KMS-11 (cell line): ENCODE measurements around the gene VTCN1.

Experiments used
- H2AFZ ChIP-seq: fragments of 200-600 bp; sonication (generic); 2 replicates; pipeline ENCODE4 v1.6.1; 2016; ENCODE audit warnings: antibody characterized with exemption, mixed run types, low read depth
- H3K27ac ChIP-seq: fragments of 200-600 bp; sonication (generic); 2 replicates; pipeline ENCODE4 v1.6.1; 2016; ENCODE audit warnings: mild to moderate bottlenecking, mixed run types
- H3K27me3 ChIP-seq: fragments of 200-600 bp; sonication (generic); 2 replicates; pipeline ENCODE4 v1.6.1; 2017; ENCODE audit warnings: mild to moderate bottlenecking, low read depth, mixed run types, moderate library complexity; ENCODE audit not compliant: insufficient read depth
- H3K36me3 ChIP-seq: fragments of 200-600 bp; sonication (generic); 2 replicates; pipeline ENCODE4 v1.6.1; 2017; ENCODE audit warnings: mild to moderate bottlenecking, mixed run types; ENCODE audit not compliant: insufficient read depth
- H3K4me1 ChIP-seq: fragments of 200-600 bp; sonication (generic); 2 replicates; pipeline ENCODE4 v1.6.1; 2016; ENCODE audit warnings: mild to moderate bottlenecking, low read depth, mixed run types; ENCODE audit not compliant: poor library complexity, severe bottlenecking
- H3K4me2 ChIP-seq: fragments of 200-600 bp; sonication (generic); 2 replicates; pipeline ENCODE4 v1.7.0; 2016; ENCODE audit warnings: mild to moderate bottlenecking, mixed run types
- H3K4me3 ChIP-seq: fragments of 200-600 bp; sonication (generic); IDR thresholded peaks from 2 replicates; pipeline ENCODE4 v1.6.1; 2017; ENCODE audit warnings: low read depth, low read length, mixed read lengths; ENCODE audit not compliant: insufficient read depth
- H3K79me2 ChIP-seq: fragments of 200-600 bp; sonication (generic); 2 replicates; pipeline ENCODE4 v1.6.1; 2016; ENCODE audit warnings: low read depth, mixed run types; ENCODE audit not compliant: insufficient read depth
- H3K9ac ChIP-seq: fragments of 200-600 bp; sonication (generic); 2 replicates; pipeline ENCODE4 v1.6.1; 2016; ENCODE audit warnings: mild to moderate bottlenecking, mixed run types
- H4K20me1 ChIP-seq: fragments of 200-600 bp; sonication (generic); 2 replicates; pipeline ENCODE4 v1.6.1; 2016; ENCODE audit warnings: mild to moderate bottlenecking, mixed run types; ENCODE audit not compliant: insufficient read depth
- CTCF ChIP-seq: fragments of 200-600 bp; sonication (generic); conservative IDR thresholded peaks from 2 replicates; pipeline ENCODE4 v1.6.1; 2017; ENCODE audit warnings: low read depth, mild to moderate bottlenecking, antibody characterized with exemption, low read length, moderate library complexity, mixed read lengths

The VTCN1 gene

DNA sequence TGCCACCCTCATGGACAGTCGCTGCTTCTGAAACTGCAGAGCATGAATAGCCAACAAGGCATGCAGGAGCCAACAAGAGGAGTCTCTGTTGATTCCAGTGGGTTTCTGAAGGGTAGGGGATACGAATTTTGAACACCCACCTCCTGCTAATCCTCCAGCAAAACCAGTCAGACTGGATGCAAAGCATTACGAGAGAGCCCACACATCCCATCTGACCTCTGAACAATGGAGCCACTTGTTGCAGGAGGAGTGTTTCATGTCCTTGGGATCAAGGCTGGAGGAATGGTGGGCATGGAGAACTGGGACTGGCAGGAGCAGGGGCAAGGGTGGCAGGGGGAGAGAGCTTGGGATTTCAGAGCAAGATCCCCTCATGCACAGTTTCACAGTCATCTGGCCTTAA is 1.6 kb downstream of the VTCN1 start:
- Histone ChIP-seq H3K4me3 (no peak overlapping the region), H3K27ac (no peak overlapping the region), H3K27me3 (no peaks in the 10 kb centered on the region), H3K4me2 (no peak overlapping the region), H4K20me1 (no peaks in the 10 kb centered on the region), H3K4me1 (no peaks in the 10 kb centered on the region), H2AFZ (no peak overlapping the region), H3K9ac (no peak overlapping the region), H3K79me2 (no peaks in the 10 kb centered on the region), H3K36me3 (no peaks in the 10 kb centered on the region)
- TF ChIP-seq CTCF = no peak

DNA sequence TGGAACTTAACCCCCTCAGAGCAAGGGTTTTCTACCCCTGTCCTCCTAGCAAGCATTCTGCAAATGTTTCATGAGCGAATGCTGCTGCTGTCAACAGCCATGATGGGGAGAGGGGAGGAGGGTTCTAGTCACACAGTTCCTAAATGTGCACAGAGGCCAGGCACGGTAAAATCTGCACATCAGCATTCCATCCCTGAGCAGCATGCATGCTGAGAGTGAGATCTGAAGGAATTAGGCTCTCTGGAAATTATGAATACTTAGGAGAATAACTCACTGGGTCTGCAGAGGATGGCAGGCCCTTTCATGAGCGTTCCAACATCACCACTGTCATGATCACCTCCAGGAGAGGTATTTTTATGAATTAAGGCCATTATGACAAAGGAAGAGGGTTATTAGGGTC is 2.1 kb downstream of the VTCN1 start:
- Histone ChIP-seq H2AFZ (no peak overlapping the region), H4K20me1 (no peaks in the 10 kb centered on the region), H3K4me1 (no peaks in the 10 kb centered on the region), H3K79me2 (no peaks in the 10 kb centered on the region), H3K4me2 (no peak overlapping the region), H3K4me3 (no peak overlapping the region), H3K27me3 (no peaks in the 10 kb centered on the region), H3K36me3 (no peaks in the 10 kb centered on the region), H3K27ac (no peak overlapping the region), H3K9ac (no peak overlapping the region)
- no peak for TF ChIP-seq CTCF

DNA sequence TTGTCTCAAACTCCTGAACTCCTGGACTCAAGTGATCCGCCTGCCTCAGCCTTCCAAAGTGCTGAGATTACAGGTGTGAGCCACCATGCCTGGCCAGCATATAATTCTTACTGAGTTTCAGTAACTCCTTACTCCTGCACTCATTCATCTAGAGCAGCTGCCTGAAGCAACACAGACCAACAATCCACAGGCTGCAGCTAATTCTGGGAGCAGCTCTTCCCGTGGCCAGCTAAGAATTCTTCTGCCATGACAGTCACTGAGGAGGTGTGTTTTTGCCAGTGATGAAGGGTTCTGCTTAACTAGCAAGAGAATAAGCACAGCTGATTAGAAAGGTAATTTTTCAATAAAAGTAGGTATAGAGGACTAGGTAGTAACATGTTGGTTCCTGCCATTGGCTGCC is 5.4 kb downstream of the VTCN1 start:
- Histone ChIP-seq H3K4me2 (no peak overlapping the region), H3K27me3 (no peaks in the 10 kb centered on the region), H3K27ac (no peak overlapping the region), H3K4me1 (no peaks in the 10 kb centered on the region), H3K4me3 (no peak overlapping the region), H2AFZ (no peak overlapping the region), H3K9ac (no peak overlapping the region), H3K36me3 (no peaks in the 10 kb centered on the region), H3K79me2 (no peaks in the 10 kb centered on the region), H4K20me1 (no peaks in the 10 kb centered on the region)
- TF ChIP-seq CTCF = no peak

- no peaks in the 10 kb centered on the region for H3K27me3 ChIP-seq
- H3K4me1 ChIP-seq = no peaks in the 10 kb centered on the region
- no peak overlapping the region for H3K27ac ChIP-seq
- no peak for TF ChIP-seq CTCF
- H2AFZ ChIP-seq = no peak overlapping the region
- H3K79me2 ChIP-seq = no peaks in the 10 kb centered on the region
- no peaks in the 10 kb centered on the region for H4K20me1 ChIP-seq
- no peak overlapping the region for H3K9ac ChIP-seq
- no peak overlapping the region for H3K4me2 ChIP-seq
- H3K4me3 ChIP-seq = no peak overlapping the region
- no peaks in the 10 kb centered on the region for H3K36me3 ChIP-seq
Measured at GRCh38 chr1:117201808-117202207, 8.9 kb downstream of the VTCN1 start.

DNA sequence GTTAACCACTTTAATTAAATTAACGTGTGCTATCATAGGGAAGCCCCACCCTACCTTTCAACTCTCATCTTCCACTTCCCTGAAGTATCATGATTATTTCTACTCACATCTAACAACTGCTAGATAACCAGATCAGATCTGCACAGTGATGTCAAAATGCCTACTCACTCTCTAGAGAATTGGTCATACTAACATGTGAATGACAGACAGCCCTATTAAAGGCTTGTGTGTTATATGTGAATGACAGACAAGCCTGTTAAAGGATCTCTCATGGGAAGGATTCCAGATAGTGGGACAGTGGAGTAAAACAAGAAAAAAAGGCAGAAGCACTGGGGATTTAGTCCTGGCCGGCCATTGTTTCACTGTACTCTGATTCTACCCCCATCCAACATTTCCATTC is 12.6 kb downstream of the VTCN1 start:
- H3K36me3 ChIP-seq = no peaks in the 10 kb centered on the region

More for the DNA sequence above, 12.6 kb downstream of the VTCN1 start:
- Histone ChIP-seq H4K20me1 (no peaks in the 10 kb centered on the region), H3K79me2 (no peaks in the 10 kb centered on the region), H3K27ac (no peak overlapping the region), H3K27me3 (no peaks in the 10 kb centered on the region), H3K4me3 (no peak overlapping the region), H2AFZ (no peak overlapping the region), H3K4me2 (no peak overlapping the region), H3K9ac (no peak overlapping the region), H3K4me1 (no peaks in the 10 kb centered on the region)
- no peak for TF ChIP-seq CTCF
